Activated effector memory CD4-positive, alpha-beta T cell treated with Interleukin-2 at 50 U/mL for 16 hours (primary cell): ENCODE measurements around the gene PAFAH1B1.
A peak's percentile ranks its signal among the peaks of the same experiment; 100 is the strongest.

Experiments
- DNase-seq: peaks from one replicate; pipeline ENCODE4 v3.0.0-alpha.2; 2020

PAFAH1B1 gene

DNA sequence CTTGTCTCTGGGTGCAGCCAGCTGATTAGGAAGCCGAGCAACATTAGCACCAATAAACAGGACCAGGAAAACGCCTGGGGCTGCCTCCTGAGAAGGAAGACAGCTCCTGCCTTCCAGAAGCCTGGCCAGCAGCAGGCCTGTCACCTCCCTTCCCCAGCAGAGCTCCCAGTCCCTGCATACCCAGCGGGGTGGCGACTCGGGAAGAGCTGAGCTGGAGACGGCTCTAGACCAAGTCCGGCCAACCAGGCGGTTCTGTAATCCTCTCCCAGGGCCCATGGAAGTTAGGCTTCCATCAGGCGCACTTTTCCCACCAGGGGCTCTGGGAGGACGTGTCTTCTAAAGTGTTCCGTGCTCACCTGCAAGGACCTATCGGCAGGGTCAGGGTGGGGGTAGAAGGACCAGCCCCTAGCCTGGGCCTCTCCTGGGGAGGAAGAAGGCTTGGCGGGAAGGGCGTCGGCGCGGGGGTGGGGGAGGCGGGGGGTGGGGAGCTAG is 130.1 kb downstream of the PAFAH1B1 start:
- no peak for DNase-seq

DNA sequence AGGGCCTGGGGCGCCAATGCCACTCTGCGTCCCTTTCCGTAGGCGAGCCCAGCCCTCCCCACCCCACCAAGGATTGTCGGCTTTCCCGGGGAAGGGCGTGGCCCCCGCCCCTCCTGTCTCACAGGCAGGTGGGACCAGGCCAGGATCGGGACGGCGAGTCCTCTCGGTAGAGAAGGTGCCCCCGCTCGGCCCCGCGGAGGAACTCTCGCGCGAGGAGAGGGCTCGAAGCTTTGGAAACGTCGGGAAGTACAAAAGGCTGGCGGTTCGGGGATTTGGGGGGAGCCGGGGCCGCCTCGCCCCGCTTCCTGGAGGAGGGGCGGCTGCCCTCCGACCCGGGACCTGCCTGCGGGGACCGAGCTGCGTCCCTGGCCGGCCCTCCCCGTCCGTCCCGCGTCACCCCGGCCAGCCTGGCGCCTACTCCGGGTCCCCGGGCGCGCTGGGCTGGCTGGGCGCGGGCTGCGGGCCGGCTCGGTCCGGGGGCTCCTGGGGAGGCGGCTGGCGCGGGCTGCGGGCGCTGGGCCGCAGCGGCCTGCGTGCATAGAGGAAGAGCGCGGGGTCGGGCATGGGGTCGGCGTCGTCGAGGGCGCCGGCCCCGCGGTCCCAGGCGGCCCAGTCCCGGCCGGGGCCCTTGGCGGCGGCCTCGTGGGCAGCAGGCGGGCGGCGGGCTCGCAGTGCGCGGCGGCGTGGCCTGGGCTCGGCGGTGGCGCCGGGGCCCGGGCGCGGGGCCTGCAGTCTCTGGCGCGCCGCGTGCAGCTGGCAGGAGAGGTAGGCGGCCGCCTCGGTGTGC is 130.7 kb downstream of the PAFAH1B1 start:
- no peak for DNase-seq

DNA sequence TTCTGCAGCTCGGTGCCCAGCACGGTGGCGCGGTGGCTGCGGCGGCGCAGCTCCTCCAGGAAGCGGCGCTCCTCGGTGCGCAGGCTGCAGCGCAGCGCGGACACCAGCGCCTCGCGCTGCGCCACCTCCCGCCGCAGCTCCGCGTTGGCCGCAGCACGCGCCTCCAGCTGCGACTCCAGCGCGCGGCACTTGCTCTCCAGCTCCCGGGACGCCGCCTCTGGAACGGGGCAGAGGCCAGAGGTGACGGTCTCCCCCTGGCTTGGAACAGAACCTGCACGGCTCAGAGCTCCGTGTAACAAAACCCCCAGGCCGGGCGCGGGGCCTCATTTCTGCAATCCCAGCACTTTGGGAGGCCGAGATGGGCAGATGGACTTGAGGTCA is 131.3 kb downstream of the PAFAH1B1 start:
- peak; percentile 19 for DNase-seq

DNA sequence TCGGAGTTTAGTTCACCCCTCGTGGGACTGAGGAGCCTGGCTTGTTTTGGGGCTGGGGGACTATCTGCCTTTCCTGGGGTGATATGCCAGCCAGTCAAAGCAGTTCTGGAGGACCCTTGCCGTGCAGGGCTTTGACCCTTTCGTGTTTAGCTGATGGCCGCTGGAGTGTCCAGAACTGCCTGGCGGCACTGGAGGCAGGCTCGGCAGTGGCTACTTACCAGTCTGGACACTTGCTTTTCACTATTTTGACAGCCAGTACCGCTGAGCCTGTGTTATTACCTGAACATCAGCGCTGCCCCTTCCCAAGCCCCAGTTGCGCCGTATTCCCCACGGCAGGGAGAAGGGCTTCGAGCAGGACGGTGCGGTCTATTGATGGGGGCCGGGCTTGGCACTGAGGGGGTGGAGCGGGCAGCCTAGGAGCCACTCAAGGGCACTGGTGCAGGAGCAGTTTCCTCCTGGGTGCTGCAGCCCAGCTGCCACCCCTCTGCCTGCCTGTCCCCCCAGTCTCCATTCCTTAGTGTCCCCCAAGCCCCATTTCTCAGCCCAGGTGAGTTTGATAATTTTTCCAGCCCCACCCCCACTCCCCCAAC is 137.4 kb downstream of the PAFAH1B1 start:
- no peak for DNase-seq

DNA sequence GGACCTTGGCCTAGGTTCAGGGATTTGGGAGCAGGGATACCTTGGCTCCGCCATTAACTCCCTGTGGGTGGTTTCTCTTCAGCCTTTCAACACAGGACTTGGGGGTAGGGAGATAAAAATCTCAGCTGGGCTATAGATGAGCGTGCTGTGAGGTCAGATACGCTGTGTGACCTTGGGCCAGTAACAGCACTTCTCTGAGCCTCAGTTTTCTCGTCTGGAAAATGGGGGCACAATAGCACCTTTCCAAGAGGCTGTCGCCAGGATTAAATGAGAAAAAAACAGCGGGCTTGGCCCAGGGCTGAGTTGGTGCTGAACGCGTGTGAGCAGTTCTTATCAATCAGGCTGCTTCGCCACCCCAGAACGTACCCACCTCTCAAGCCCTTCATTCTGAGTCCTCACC is 138.4 kb downstream of the PAFAH1B1 start:
- no peak for DNase-seq

DNA sequence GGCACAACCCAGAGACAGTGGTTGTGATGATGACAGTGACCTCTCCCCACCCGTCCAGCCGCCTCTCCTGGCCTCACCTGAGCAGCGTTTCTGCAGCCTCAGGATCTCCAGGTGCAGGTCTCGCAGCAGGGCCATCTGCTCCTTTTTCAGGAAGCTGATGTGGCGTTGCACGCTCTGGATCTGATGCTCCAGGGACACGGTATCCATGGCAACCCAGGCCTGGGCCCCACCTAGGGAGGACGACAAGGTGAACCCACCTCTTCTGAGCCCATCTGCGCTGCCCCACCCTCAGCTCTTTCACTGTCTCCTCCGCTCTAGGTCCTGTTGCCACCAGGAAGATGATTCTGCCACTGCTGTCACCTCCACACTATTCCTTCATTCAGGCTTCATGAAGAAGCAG is 141.5 kb downstream of the PAFAH1B1 start:
- no peak for DNase-seq
